ENCODE results near the gene CSTF3. TPM values are rescaled to one million over a fixed set of nuclear protein-coding genes. Genes with fewer than 3 reads are reported as not detected.
A peak's percentile ranks its signal among the peaks of the same experiment; 100 is the strongest.

Gene CSTF3
- total and polyA plus RNA-seq, 8 donors: 23.5 to 64.4 (median 49.8) TPM

- ATAC-seq (peak; percentile 78), DNase-seq (no peak)
- no peak overlapping the region for H3K27ac ChIP-seq
- no peaks in the 10 kb centered on the region for H3K27me3 ChIP-seq
- intact Hi-C loops (cut with DNase I): no loop called here
- H3K9me3 ChIP-seq: no peaks in the 10 kb centered on the region
- no peak for TF ChIP-seq CTCF (IDR thresholded peaks at IDR 0.05)
- no peak overlapping the region for H3K4me3 ChIP-seq
- H3K4me1 ChIP-seq: peaks cover 0 to 10% of the 10 kb centered on the region in 2 donors
- no peaks in the 10 kb centered on the region for H3K36me3 ChIP-seq
Measured at GRCh38 chr11:33172996-33173395, 11.7 kb upstream of the CSTF3 start.

GRCh38 chr11:33172345-33172744, 11.1 kb upstream of the CSTF3 start:
- no peak for TF ChIP-seq CTCF (IDR thresholded peaks at IDR 0.05)
- H3K4me1 ChIP-seq: peaks cover 0 to 7% of the 10 kb centered on the region in 2 donors
- H3K4me3 ChIP-seq: no peak overlapping the region
- ATAC-seq (no peak), DNase-seq (no peak)
- H3K27me3 ChIP-seq: no peaks in the 10 kb centered on the region
- no peaks in the 10 kb centered on the region for H3K36me3 ChIP-seq
- H3K27ac ChIP-seq: no peak overlapping the region
- H3K9me3 ChIP-seq: no peaks in the 10 kb centered on the region
- intact Hi-C loops (cut with DNase I): no loop called here

GRCh38 chr11:33171251-33171650, 10.0 kb upstream of the CSTF3 start:
- H3K27ac ChIP-seq: no peak overlapping the region
- H3K9me3 ChIP-seq: no peaks in the 10 kb centered on the region
- TF ChIP-seq CTCF (IDR thresholded peaks at IDR 0.05): no peak
- no peak for ATAC-seq
- H3K4me1 ChIP-seq: peaks cover 3 to 9% of the 10 kb centered on the region in 2 donors
- intact Hi-C loops (cut with DNase I): no loop called here
- no peaks in the 10 kb centered on the region for H3K36me3 ChIP-seq
- no peak overlapping the region for H3K4me3 ChIP-seq
- no peaks in the 10 kb centered on the region for H3K27me3 ChIP-seq
- DNase-seq: no peak

- H3K4me3 ChIP-seq: no peak overlapping the region
- no peaks in the 10 kb centered on the region for H3K36me3 ChIP-seq
- intact Hi-C loops (cut with DNase I): loop anchor here in 1 of 2 donors (10.0 kb wide), 2 partner anchors 86 to 166 kb away; partner anchors contain the start of gene HIPK3
- H3K4me1 ChIP-seq: peaks cover 3 to 9% of the 10 kb centered on the region in 2 donors
- no peak for TF ChIP-seq CTCF (IDR thresholded peaks at IDR 0.05)
- no peak for ATAC-seq
- H3K27ac ChIP-seq: no peak overlapping the region
- no peaks in the 10 kb centered on the region for H3K9me3 ChIP-seq
- no peak for DNase-seq
- H3K27me3 ChIP-seq: no peaks in the 10 kb centered on the region
Measured at GRCh38 chr11:33168709-33169200, 7.5 kb upstream of the CSTF3 start.

- DNase-seq (no peak), ATAC-seq (no peak)
- H3K4me1 ChIP-seq: peaks cover 10 to 39% of the 10 kb centered on the region in 2 donors
- H3K36me3 ChIP-seq: no peaks in the 10 kb centered on the region
- H3K27ac ChIP-seq: no peak overlapping the region
- no peaks in the 10 kb centered on the region for H3K27me3 ChIP-seq
- intact Hi-C loops (cut with DNase I): loop anchor here in 1 of 2 donors (5.0 to 10.0 kb wide), 3 partner anchors 92 to 524 kb away; partner anchors contain the start of gene HIPK3
- H3K9me3 ChIP-seq: no peaks in the 10 kb centered on the region
- no peak overlapping the region for H3K4me3 ChIP-seq
- no peak for TF ChIP-seq CTCF (IDR thresholded peaks at IDR 0.05)
Measured at GRCh38 chr11:33162831-33163230, 1.6 kb upstream of the CSTF3 start.

Data from left lung (tissue), 10 donors.